ENCODE results near the gene VIM. TPM values are rescaled to one million over a fixed set of nuclear protein-coding genes. Genes with fewer than 3 reads are reported as not detected.

Gene VIM
- polyA plus RNA-seq, 1 experiment = 5,431 TPM

DNA sequence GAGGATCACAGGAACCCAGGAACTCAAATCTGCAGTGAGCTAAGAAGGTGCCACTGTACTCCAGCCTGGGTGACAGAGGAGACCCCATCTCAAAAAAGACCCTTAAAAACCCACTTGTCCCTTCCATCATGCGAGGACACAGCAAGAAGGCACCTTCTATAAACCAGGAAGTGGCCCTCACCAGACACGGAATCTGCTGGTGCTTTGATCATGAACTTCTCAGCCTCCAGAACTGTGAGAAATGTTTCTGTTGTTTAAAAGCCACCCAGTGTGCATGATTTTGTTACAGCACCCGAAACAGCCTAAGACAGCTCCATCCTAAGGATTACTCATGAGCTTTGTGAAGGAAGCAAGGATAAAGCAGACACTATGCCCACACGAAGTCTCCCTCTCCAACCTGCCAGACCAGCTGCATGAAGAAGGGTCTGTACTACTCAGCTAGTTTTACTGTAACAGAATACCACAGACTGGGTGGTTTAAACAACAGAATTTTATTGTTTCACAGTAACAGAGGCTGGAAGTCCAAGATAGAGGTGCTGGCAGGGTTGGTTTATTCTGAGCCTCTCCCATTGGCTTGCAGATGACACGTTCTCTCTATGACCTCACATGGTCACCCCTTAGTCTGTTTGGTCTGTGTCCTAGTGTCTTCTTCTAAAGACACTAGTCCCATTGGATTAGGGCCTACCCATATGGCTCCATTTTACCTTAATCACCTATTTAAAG, 13.7 kb downstream of the VIM start:
- CTCF ChIA-PET = interaction anchor here (1.1 to 2.2 kb wide), 2 partner anchors 11 to 15 kb away, joined by 3 to 6 read pairs; no protein-coding TSS in a partner anchor
- POLR2A ChIA-PET = no interaction called here

DNA sequence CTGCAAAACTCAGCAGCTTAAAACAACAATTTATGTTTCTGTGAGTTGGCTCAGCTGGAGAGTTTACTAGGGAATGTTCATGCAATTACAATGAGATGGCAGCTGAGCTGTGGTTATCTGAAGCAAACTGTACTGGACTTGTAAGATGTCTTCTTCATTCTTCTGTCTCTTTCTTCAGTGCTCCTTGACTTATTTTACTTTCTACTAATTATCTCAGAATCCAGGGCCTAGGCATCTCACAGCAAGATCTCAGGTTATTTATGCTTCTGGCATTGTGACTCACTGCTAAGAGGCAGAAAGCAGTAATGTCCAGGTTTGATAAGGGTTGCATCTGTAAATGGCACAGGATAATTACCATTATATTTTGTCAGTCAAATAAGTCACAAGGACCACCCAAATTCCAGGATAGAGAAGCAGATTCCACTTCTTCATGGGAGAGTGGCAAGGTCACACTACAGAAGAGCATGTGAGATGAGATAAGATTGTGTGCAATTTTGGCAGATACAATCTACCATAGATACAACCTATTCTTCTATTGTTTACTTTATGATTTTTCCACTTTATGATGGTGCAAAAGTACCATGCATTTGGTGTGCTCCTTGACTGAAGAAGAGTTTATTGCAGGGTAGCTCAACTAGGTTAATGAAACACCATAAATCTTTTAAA, 16.8 kb downstream of the VIM start:
- no peak for DNase-seq (ENCODE audit: low read depth)
- TF ChIP-seq, protein P1, sequence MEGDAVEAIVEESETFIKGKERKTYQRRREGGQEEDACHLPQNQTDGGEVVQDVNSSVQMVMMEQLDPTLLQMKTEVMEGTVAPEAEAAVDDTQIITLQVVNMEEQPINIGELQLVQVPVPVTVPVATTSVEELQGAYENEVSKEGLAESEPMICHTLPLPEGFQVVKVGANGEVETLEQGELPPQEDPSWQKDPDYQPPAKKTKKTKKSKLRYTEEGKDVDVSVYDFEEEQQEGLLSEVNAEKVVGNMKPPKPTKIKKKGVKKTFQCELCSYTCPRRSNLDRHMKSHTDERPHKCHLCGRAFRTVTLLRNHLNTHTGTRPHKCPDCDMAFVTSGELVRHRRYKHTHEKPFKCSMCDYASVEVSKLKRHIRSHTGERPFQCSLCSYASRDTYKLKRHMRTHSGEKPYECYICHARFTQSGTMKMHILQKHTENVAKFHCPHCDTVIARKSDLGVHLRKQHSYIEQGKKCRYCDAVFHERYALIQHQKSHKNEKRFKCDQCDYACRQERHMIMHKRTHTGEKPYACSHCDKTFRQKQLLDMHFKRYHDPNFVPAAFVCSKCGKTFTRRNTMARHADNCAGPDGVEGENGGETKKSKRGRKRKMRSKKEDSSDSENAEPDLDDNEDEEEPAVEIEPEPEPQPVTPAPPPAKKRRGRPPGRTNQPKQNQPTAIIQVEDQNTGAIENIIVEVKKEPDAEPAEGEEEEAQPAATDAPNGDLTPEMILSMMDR (IDR thresholded peaks at IDR 0.05; ENCODE audit: insufficient read depth, low read depth, low read length) = no peak
- Histone ChIP-seq H3K4me3 (ENCODE audit: low read depth, low read length) (no peak overlapping the region), H3K36me3 (ENCODE audit: control insufficient read depth, insufficient read depth, low read length) (no peaks in the 10 kb centered on the region), H3K27me3 (ENCODE audit: control insufficient read depth, insufficient read depth, low read length) (no peaks in the 10 kb centered on the region)
- POLR2A ChIA-PET = no interaction called here
- CTCF ChIA-PET = interaction anchor here (0.9 to 1.6 kb wide), 2 partner anchors 15 to 31 kb away, joined by 3 read pairs; no protein-coding TSS in a partner anchor

More for the DNA sequence above, 13.7 kb downstream of the VIM start:
- H3K36me3 ChIP-seq (ENCODE audit: control insufficient read depth, insufficient read depth, low read length) = no peaks in the 10 kb centered on the region
- no peaks in the 10 kb centered on the region for H3K27me3 ChIP-seq (ENCODE audit: control insufficient read depth, insufficient read depth, low read length)
- no peak overlapping the region for H3K4me3 ChIP-seq (ENCODE audit: low read depth, low read length)
- TF ChIP-seq, protein P1 (IDR thresholded peaks at IDR 0.05; ENCODE audit: insufficient read depth, low read depth, low read length) = no peak
- no peak for DNase-seq (ENCODE audit: low read depth)

DNA sequence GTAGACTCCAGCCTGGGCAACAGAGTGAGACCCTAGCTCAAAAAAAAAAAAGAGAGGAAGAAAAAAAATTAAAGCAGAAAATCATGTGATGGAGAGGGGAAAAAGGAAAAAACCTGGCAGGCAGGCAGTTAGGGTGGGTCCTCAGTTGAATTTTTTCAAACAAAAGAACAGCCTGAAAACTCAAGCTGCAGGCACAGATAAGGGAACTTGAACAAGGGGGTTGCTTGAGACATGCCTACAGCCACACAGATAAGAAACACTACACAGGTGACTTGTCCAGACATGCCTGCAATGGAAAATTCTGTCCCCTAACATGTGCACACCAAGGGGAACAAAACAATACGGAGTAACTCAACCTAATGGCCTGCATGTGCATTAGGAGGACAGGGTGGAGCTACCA, 19.2 kb downstream of the VIM start:
- ChIA-PET CTCF (interaction anchor here (0.9 to 1.6 kb wide), 4 partner anchors 9 to 403 kb away, joined by 3 to 5 read pairs (median 4); no protein-coding TSS in a partner anchor), POLR2A (no interaction called here)
- Histone ChIP-seq H3K27me3 (ENCODE audit: control insufficient read depth, insufficient read depth, low read length) (no peaks in the 10 kb centered on the region), H3K36me3 (ENCODE audit: control insufficient read depth, insufficient read depth, low read length) (no peaks in the 10 kb centered on the region), H3K4me3 (ENCODE audit: low read depth, low read length) (no peak overlapping the region)
- DNase-seq (ENCODE audit: low read depth) = no peak
- TF ChIP-seq, protein P1 (IDR thresholded peaks at IDR 0.05; ENCODE audit: insufficient read depth, low read depth, low read length) = no peak

DNA sequence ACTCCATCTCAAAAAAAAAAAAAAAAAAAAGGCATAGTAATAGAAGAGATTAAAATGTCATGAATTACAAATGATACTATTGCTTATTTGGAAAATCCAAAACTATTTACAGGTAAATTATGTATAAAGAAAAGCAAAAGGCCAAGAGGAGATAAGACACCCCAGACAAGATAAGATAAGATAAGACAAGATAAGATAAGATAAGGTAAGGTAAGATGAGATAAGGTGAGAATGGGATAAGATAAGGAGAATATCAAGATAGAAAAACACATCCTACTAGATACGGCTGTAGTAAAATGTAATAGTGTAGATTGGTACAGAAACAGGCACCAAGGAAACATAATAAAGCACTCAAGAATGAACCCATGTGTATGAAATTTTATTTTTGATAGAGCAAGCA, 20.9 kb downstream of the VIM start:
- POLR2A ChIA-PET = no interaction called here
- Histone ChIP-seq H3K36me3 (ENCODE audit: control insufficient read depth, insufficient read depth, low read length) (no peaks in the 10 kb centered on the region), H3K4me3 (ENCODE audit: low read depth, low read length) (no peak overlapping the region), H3K27me3 (ENCODE audit: control insufficient read depth, insufficient read depth, low read length) (no peaks in the 10 kb centered on the region)
- CTCF ChIA-PET = interaction anchor here (0.9 kb wide), 1 partner anchor 406 kb away, joined by 3 read pairs; no protein-coding TSS in a partner anchor
- TF ChIP-seq, protein P1 (IDR thresholded peaks at IDR 0.05; ENCODE audit: insufficient read depth, low read depth, low read length) = no peak
- no peak for DNase-seq (ENCODE audit: low read depth)

DNA sequence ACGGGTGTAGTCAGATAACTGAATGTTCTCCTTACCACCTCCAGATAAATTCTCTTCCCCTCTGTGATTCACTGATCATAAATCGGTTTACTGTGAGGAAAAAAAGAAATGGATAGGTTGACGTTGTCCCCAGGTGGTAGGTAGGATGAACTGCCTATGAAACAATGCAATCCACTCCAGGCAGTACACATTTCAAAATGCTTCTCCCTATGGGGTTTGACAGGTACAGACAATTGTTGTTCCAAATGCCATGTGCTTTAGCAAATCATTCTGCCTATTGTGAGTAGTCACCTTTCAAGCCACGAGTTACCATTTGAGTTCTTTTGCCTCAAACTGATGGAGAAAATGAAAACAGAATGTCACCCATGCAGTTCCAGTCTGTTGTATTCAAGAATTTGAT, 21.8 kb downstream of the VIM start:
- Histone ChIP-seq H3K36me3 (ENCODE audit: control insufficient read depth, insufficient read depth, low read length) (no peaks in the 10 kb centered on the region), H3K27me3 (ENCODE audit: control insufficient read depth, insufficient read depth, low read length) (no peaks in the 10 kb centered on the region), H3K4me3 (ENCODE audit: low read depth, low read length) (no peak overlapping the region)
- POLR2A ChIA-PET = no interaction called here
- no peak for DNase-seq (ENCODE audit: low read depth)
- CTCF ChIA-PET = interaction anchor here (1.0 to 1.5 kb wide), 4 partner anchors 10 to 404 kb away, joined by 3 to 6 read pairs (median 4); no protein-coding TSS in a partner anchor
- TF ChIP-seq, protein P1 (IDR thresholded peaks at IDR 0.05; ENCODE audit: insufficient read depth, low read depth, low read length) = peak; percentile 29; the same call in 1 of the 2 replicates
